LoVo (cell line): ENCODE measurements around the gene CNIH4.
"Not testable (repeated sequence)": the region's sequence is repeated elsewhere in the genome, so short reads cannot be mapped to it uniquely, and the experiment has no call there.

Experiments used
- DNase-seq: peaks from one replicate; pipeline ENCODE4 v3.0.0-alpha.2; 2016; ENCODE audit warnings: low spot score

Gene CNIH4

GRCh38 chr1:224402472-224403036 lies 45.9 kb downstream of the CNIH4 start:
- DNase-seq = no peak

DNA sequence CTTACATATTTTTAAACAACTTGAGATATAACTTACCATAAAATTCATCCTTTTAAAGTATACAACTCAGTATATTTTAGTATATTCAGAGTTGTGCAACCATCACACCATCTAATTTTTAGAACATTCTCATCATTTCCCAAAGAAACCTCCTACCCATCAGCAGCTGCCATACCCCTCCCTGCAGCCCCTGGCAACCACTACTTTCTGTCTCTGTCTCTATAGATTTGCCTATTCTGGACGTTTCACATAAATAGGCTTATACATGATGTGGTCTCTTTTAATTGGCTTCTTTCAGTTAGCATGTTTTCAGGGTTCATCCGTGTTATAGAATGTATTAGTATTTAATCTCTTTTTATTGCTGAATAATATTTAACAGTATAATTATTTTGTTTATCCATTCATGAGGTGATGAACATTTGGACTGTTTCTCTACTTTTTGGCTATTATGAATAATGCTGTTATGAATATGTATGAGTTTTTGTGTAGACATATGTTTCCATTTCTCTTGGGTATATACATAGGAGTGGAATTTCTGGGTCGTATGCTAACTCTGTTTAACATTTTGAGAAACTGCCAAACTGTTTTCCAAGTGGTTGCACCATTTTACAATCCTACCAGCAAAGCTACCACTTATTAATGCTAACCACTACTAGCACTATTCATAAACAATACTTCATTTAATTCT lies 48.4 kb downstream of the CNIH4 start:
- no peak for DNase-seq

- DNase-seq = no peak
Measured at GRCh38 chr1:224405604-224405970, 48.9 kb downstream of the CNIH4 start.

GRCh38 chr1:224406216-224406615 lies 49.5 kb downstream of the CNIH4 start:
- no peak for DNase-seq

DNA sequence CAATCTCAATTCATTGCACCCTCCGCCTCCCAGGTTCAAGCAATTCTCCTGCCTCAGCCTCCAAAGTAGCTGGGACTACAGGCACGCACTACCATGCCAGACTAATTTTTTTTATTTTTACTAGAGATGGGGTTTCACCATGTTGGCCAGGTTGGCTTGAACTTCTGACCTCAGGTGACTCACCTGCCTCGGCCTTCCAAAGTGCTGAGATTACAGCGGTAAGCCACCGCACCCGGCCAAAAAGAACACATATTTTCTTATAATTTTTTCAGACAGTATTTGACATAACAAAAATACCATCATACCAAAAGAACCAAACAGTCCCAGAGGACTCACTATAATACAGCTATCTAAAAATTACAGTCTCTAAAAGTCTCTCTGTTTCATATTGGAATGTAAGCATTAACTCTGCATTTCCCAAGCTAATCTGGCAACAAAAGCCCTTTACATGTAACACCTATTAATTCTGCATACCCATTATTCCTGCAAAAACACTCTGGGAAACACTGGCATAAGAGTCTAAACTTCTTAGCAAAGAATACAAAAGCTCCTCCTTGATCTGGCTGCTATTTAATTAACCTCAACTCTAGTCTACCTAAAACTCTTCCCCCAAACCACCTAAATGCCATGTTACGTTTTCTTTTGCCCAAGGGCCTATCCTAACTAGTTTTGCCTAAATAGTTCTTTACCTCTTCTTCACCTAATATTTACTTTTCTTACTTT lies 51.1 kb downstream of the CNIH4 start:
- no peak for DNase-seq

DNA sequence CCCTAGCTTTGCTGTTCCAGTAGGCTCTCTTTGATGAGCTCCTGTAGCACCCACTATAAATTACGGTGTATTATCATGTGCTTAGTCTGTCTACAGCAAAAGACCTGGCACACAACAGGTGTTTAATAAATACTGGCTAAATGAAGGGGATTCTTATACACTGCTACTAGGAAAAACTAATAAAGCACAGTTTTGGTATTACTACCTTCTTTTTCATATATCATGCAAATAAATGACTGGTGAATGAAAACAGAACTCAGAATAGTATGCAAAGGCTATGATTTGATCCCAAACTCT lies 51.6 kb downstream of the CNIH4 start:
- DNase-seq = no peak

DNA sequence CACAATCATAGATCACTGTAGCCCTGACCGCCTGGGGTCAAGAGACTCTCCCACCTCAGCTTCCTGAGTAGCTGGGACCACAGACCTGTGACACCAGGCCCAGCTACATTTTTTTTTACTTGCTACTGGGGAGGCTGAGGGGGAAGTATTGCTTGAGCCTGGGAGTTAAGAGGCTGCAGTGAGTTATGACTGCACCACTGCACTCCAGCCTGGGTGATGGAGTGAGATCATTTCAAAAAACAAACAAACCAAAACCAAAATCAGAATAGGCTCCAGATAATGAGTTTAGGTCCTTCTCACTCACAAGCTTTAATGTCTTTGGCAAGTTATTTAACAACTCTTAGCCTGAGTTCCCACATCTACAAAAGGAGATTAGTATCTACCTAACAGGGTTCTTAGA lies 55.1 kb downstream of the CNIH4 start:
- DNase-seq = no peak

GRCh38 chr1:224420106-224420505 lies 63.4 kb downstream of the CNIH4 start:
- DNase-seq = no peak

- no peak for DNase-seq
Measured at GRCh38 chr1:224425279-224425884, 68.7 kb downstream of the CNIH4 start.

DNA sequence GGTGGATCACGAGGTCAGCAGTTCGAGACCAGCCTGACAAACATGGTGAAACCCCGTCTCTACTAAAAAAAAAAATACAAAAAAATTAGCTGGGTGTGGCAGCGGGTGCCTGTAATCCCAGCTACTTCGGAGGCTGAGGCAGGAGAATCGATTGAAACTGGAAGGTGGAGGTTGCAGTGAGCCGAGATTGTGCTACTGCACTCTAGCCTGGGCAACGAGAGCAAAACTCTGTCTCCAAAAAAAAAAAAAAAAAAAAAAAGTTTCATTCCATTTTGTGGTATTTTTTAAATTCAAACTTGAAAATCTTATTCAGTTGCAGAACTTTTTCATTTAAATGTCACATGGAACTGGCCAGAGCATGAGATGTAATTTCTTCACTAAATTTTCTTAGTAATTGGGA lies 70.2 kb downstream of the CNIH4 start:
- not testable (repeated sequence) for DNase-seq

GRCh38 chr1:224427346-224427745 lies 70.7 kb downstream of the CNIH4 start:
- DNase-seq = no peak

- not testable (repeated sequence) for DNase-seq
Measured at GRCh38 chr1:224428713-224429112, 72.0 kb downstream of the CNIH4 start.
